GM19239 (cell line): ENCODE results near the gene OSM.

ENCODE experiments used
- DNase-seq: peaks from one replicate; pipeline ENCODE4 v3.0.0; 2011; ENCODE audit warnings: low spot score; ENCODE audit not compliant: insufficient read length
- FAIRE-seq: peaks from 2 replicates; lab custom pipeline; 2011; peaks lifted over from hg19 to GRCh38; lab: Jason Lieb, UNC

Gene OSM

DNA sequence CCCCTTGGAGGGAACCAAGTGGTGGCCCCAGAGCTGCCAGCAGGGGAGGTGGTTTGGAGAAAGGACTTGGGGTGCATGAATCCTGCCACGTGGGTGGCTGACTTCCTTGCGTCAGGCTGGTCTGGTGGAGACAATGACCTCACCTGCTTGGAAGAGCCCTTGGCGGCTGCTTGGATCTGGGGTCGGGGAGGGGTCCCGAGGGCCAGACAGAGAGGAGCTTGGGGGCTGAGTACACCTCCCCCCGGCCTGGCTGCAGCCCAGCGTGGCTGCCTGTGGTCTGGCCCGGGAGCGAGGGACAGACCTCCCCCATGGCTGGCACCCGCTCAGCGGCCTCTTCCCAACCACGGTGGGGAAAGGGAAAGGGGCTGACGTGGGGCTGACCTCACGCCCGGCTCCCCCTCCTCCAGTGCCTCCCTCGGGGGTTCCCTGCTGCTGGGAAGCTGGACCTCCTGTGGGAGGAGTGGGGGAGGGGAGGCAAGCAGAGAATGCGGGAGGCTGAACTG is 33.9 kb downstream of the OSM start:
- DNase-seq (no peak), FAIRE-seq (no peak)

DNA sequence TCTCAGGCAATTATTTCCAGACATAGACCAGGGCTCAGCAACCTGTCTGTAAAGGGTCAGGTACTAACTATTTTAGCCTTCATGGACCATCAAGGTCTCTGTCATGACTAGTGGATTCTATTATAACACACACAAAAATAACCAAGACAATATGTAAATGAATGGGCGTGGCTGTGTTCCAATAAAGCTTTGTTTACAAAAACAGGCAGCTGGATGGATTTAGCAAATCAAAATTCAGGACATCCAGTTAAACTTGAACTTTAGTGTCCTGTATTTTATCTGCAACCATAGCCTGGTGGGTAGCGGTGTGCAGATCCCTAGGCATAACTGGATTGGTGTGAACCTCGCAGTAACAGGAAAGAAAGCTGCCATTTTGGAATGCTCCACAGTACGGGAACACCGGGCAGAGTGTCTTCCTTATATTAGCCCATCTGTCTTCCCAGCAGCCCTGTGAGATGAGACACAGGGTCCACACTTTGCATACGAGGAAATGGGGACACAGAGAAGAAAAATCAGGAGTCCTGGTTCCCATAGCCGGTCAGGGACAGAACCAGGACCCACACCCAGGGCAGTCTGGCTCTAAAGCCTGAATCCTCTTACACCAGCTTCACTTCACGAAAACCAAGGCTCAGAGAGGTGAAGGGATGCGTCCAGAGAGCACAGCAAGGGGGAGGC is 35.7 kb downstream of the OSM start:
- FAIRE-seq (peak; percentile 14), DNase-seq (no peak)

DNA sequence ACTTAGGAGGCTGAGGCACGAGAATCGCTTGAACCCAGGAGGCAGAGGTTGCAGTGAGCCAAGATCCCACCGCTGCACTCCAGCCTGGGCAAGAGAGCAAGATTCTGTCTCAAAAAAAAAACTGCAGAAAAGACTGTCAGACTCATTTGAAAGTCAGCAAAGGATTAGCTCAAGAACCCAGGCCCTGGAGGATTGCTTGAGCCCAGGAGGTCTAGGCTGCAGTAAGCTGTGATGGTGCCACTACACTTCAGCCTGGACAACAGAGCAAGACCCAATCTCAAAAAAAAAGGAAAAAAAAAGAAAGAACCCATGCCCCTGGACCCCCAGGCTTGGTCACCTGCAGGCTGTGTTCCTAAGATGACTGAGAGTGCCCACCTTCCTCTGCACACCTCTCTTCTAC is 36.3 kb downstream of the OSM start:
- DNase-seq (no peak), FAIRE-seq (no peak)

- DNase-seq (no peak), FAIRE-seq (no peak)
Observed at GRCh38 chr22:30228509-30229359, 37.9 kb downstream of the OSM start.

DNA sequence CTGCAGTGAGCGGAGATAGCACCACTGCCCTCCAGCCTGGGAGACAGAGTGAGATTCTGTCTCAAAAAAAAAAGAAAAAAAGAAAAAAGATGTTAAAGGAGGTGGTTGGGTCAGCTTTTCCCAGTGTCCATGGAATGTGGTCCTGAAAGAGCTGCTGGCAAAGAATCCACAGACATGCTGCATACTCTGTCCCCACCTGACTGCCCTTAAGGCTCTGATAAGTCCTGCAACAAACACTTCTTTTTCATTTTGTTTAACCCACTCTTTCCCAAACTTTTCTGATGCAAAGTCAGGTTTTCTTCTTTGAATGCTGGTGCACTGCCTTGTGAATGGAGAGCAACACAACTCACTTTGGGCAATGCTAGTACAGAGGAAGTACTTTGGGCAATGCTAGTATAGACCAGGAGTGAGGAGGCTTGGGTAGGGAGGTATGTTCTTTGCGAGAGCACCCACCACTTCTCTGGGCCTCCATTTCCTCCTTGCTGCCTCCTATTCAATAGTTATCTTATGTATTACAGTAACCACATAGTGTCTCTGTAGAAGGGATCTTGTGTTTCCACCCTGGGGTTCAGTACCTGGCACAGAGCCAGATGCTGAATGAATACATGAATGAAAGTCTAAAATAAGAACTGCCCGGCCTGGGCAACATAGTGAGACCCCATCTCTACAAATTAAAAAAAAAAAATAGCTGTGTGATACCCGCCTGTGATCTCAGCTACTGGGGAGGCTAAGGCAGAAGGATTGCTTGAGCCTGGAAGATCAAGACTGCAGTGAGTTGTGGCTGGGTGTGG is 39.0 kb downstream of the OSM start:
- DNase-seq (no peak), FAIRE-seq (no peak)

DNA sequence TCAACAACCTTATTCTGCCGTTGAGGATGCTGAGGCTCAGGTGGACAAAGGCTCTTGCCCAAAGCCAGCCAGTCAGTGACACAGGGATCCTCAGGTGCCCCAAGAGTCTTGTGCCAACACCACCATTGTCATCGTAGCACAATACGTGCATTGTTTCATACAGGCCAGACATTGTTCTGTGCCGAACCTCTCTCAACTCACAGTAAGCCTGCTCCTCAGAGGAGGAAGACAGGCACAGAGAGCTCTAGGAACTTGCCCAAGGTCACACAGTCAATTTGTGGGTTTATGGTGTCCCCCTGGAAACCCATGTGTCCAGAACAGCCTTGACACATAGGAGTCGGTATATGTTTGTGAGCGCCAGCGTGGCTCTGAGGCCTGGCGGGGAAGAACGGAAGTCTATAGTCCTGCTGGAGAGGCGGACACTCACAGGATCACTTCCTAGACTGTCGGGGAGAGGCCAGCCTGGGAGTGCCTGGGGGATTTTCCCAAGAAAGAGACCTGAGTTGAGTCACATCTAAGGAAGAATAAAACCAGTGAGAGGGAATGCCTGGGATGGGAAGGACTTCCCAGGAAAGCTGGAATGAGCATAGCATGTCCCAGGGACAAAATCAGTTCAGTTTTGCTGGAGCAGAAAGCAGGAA is 40.3 kb downstream of the OSM start:
- no peak for DNase-seq
- FAIRE-seq = no peak

DNA sequence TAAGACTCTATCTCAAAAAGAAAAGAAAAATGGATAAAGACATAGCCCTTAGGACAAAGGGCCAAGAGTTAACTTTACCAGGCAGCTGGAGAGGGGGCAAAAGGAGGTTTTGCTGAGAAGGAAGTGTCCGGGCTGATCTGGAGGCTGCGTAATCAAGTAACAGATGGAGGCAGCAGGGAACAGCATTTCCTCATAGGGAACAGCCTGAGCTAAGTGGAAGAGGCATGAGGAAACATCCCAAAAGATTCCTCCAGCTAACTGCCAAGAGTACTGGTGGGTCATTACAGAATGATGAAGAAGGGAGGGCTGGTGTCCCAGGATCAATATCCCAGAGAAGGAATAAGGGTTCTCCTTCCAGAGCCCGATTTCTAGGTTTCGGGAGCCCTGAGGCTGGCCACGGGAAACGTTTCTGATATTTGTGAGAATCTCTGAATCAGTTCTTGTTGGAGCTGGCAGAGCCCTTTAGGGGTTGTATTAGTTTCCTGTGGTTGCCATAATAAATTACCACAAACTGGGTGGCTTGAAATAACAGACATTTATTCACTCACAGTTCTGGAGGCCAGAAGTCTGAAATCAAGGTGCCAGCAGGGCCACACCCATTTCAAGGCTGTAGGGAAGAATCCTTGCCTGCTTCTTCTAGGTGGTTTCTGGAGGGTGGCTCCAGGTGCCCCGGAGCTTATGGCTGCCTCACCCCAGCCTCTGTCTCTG is 41.3 kb downstream of the OSM start:
- FAIRE-seq = no peak
- no peak for DNase-seq

DNA sequence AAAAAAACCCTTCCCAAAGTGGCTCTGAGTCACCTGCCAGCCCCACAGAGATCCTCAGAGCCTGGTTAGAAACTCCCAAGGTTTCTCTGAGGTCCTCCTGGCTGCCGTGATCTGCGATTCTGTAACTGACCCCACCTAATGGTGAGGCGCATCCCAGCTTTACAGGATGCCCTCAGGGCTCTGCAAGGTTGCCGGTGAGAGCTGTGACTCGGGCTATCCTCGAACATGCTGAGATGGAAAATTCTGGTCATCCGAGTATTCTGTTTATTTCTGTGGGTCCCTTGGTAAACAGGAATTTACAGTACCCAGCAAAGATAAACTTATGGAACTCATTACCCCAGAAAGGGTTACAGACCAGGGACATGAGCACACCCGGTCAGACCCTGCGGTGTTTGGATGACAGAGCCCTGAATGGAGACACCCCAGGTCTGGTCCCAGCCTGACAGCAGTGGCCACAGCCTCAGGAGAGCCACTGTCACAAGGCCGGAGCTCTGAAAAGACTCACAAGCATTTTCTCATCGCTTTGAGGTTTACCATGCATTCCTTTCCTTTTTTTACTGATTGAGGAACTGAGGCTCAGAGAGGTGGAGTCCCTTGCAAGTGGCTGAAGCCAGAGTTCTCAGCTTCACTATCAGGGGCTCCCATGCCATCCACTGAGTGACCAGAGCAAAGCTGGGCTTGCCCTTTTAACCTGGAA is 42.3 kb downstream of the OSM start:
- DNase-seq (no peak), FAIRE-seq (no peak)

DNA sequence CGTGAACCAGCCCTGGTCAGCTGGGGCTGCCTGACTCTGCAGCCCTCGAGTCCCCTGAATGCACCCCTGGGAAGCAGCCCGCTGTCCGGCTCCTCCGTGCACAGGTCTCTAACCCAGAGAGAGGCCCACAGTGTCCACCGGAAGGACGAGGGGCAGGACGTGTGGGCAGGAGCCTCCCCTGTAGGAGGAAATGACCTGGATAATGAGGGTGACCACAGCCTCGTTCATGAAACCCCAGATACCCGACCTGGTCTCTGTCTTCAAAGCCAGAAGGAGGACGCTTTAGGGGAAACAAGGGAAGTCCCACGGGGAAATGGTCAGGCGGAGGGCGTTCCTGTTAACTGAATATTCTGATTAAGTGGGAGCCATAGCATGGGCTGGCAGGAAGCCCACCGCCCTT is 43.3 kb downstream of the OSM start:
- no peak for DNase-seq
- FAIRE-seq = no peak

GRCh38 chr22:30222321-30222720 is 44.3 kb downstream of the OSM start:
- DNase-seq = no peak

DNA sequence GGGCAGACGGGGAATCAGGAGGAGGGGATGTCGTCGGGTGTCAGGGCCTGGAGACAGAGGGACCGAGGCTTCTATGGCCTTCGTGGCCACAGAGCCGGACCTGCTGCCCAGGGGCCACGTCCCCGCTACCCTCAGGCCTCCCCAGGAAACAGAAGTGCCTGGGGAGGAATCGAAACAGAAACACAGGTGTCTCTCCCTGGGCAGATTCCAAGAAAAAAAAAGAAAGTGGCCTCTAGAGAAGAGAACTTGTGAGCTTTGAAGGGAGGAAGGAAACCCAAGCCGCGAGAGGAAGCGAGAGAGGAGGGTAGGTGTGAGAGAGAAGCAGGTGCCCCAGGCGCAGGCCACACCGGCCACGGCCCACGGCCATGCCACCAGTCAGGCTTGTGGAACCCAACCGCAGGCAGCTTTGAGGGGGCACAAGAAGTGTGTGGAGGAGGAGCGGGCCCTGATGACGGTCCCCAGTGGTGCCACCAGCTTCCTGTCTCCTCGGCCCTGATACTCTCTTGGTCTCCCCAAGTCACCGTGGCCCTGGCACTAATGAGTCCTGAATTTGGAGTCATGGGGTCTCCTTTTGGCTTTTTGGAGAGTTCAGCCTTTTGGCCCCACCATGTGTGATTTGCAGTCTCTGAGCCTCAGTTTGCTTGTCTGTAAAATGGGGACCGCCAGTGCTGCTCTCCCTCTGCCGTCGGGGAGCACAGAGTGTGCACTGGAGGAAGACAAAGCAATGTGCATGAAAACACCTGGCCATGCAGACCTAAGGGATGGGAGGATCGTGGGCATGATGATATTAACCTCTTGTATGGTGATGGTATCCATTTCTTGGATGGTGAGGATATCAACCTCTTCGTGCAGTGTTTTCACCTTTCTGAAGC is 45.3 kb downstream of the OSM start:
- FAIRE-seq = peak; percentile 69

More at GRCh38 chr22:30222321-30222720, 44.3 kb downstream of the OSM start:
- no peak for FAIRE-seq

GRCh38 chr22:30220338-30221012 is 46.2 kb downstream of the OSM start:
- DNase-seq = no peak
- FAIRE-seq = no peak

More for the DNA sequence above, 45.3 kb downstream of the OSM start:
- peak; percentile 42 for DNase-seq

- DNase-seq (no peak), FAIRE-seq (no peak)
Observed at GRCh38 chr22:30219668-30220278, 46.9 kb downstream of the OSM start.

GRCh38 chr22:30219049-30219654 is 47.5 kb downstream of the OSM start:
- DNase-seq = no peak
- FAIRE-seq = no peak

- no peak for FAIRE-seq
- no peak for DNase-seq
Observed at GRCh38 chr22:30217698-30218560, 48.7 kb downstream of the OSM start.

GRCh38 chr22:30216710-30217109 is 49.9 kb downstream of the OSM start:
- FAIRE-seq = no peak
- DNase-seq = no peak
